SK-N-SH (cell line): ENCODE measurements around the gene FUS.

Experiments
- RCOR1 ChIP-seq: fragments of 150-350 bp; IDR thresholded peaks from 2 replicates; pipeline ENCODE4 v1.6.1; 2017; ENCODE audit warnings: antibody characterized with exemption, low read length
- TF ChIP-seq, protein P1 (sequence below): fragments of 200-600 bp; sonication (generic); IDR thresholded peaks from 2 replicates; pipeline ENCODE4 v1.6.1; 2017; ENCODE audit warnings: antibody characterized with exemption, mild to moderate bottlenecking, moderate library complexity

DNA sequence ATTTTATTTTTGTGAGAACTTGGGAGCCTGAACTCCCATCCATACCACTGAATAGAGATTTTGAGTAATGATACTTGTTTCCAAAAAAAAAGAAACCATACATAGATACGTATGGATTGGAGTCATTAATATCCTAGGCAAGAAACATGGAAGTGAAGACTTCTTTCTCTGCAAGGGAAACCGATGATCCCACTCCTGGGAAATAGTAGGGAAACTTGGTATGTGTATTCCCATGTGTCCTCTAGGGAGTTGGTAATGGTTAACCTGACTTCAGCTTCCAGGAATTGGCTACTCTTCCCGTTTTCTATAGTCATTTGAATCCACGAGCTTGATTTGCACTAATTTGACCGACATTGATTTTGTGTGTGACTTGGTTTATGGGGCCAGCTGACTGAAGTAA, 5.4 kb downstream of the FUS start:
- TF ChIP-seq, protein P1, sequence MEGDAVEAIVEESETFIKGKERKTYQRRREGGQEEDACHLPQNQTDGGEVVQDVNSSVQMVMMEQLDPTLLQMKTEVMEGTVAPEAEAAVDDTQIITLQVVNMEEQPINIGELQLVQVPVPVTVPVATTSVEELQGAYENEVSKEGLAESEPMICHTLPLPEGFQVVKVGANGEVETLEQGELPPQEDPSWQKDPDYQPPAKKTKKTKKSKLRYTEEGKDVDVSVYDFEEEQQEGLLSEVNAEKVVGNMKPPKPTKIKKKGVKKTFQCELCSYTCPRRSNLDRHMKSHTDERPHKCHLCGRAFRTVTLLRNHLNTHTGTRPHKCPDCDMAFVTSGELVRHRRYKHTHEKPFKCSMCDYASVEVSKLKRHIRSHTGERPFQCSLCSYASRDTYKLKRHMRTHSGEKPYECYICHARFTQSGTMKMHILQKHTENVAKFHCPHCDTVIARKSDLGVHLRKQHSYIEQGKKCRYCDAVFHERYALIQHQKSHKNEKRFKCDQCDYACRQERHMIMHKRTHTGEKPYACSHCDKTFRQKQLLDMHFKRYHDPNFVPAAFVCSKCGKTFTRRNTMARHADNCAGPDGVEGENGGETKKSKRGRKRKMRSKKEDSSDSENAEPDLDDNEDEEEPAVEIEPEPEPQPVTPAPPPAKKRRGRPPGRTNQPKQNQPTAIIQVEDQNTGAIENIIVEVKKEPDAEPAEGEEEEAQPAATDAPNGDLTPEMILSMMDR, result no peak
- no peak for TF ChIP-seq RCOR1
